IPS-18a (cell line): ENCODE results near the gene CARD11.

Source experiments
- H3K27ac ChIP-seq: one replicate; pipeline ENCODE4 v1.5.1; 2013; ENCODE audit warnings: low read length
- H3K27me3 ChIP-seq: one replicate; pipeline ENCODE4 v1.6.1; 2013; ENCODE audit warnings: mild to moderate bottlenecking, low read length; ENCODE audit not compliant: control insufficient read depth, insufficient read depth
- H3K36me3 ChIP-seq: one replicate; pipeline ENCODE4 v1.6.1; 2013; ENCODE audit warnings: low read depth, low read length; ENCODE audit not compliant: control insufficient read depth
- H3K4me1 ChIP-seq: one replicate; pipeline ENCODE4 v1.6.1; 2013; ENCODE audit warnings: low read depth, low read length; ENCODE audit not compliant: control insufficient read depth
- H3K4me3 ChIP-seq: one replicate; pipeline ENCODE4 v1.5.1; 2013; ENCODE audit warnings: low read length
- H3K9ac ChIP-seq: one replicate; pipeline ENCODE4 v1.6.1; 2013; ENCODE audit warnings: mild to moderate bottlenecking, low read length, moderate library complexity
- H3K9me3 ChIP-seq: one replicate; pipeline ENCODE4 v1.6.1; 2013; ENCODE audit warnings: low read depth, low read length; ENCODE audit not compliant: control insufficient read depth

Gene CARD11

DNA sequence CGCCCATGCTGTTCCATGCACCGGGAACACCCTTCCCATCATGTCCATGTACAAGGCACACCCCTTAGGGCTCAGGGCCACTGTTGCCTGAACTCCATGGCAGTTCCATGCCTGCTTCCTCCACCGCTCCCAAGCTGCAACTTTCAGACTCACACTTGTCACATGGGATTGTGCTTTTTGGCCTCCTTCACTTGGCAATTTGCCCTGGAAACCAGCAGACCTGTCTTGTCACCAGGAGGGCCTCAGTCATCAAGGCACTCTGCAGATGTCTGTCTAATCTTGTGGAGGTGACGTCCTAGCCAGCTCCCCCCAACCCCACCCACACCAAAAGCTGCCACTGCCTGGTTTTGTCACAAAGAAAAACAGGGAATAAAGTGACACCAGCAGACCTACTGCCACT is 47.5 kb downstream of the CARD11 start:
- Histone ChIP-seq H3K9ac (no peak overlapping the region), H3K4me3 (no peak overlapping the region), H3K27ac (no peak overlapping the region), H3K4me1 (no peaks in the 10 kb centered on the region), H3K36me3 (no peaks in the 10 kb centered on the region), H3K9me3 (peaks cover 6% of the 10 kb centered on the region), H3K27me3 (no peaks in the 10 kb centered on the region)

DNA sequence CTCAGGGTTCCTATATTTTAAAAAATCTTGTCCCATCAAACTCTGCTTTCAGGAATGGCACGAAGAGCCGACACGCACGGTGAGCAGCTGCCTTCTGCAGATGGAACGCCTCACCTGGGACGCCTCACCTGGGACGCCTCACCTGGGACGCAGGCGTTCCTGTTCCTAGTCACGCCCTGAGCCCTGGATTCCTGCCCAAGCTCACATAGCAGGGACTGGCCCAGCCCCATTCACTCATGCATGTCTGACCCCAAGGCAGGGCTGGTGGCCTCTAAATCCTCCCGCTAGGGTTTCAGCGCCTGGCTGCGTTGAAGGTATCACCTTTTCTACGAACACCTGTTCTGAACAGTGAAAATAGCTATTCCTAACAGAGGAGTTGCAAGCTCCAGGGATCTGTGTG is 49.8 kb downstream of the CARD11 start:
- Histone ChIP-seq H3K4me1 (no peaks in the 10 kb centered on the region), H3K27me3 (no peaks in the 10 kb centered on the region), H3K36me3 (no peaks in the 10 kb centered on the region), H3K9me3 (peaks cover 6% of the 10 kb centered on the region), H3K4me3 (no peak overlapping the region), H3K27ac (no peak overlapping the region), H3K9ac (no peak overlapping the region)

GRCh38 chr7:2993396-2993795 is 50.3 kb downstream of the CARD11 start:
- no peak overlapping the region for H3K27ac ChIP-seq
- no peak overlapping the region for H3K9ac ChIP-seq

GRCh38 chr7:2990949-2991470 is 52.7 kb downstream of the CARD11 start:
- Histone ChIP-seq H3K4me1 (no peaks in the 10 kb centered on the region), H3K27ac (no peak overlapping the region), H3K36me3 (no peaks in the 10 kb centered on the region), H3K9ac (no peak overlapping the region), H3K4me3 (no peak overlapping the region), H3K9me3 (peaks cover 6% of the 10 kb centered on the region), H3K27me3 (no peaks in the 10 kb centered on the region)

More at GRCh38 chr7:2993396-2993795, 50.3 kb downstream of the CARD11 start:
- no peaks in the 10 kb centered on the region for H3K4me1 ChIP-seq
- no peak overlapping the region for H3K4me3 ChIP-seq
- H3K36me3 ChIP-seq: no peaks in the 10 kb centered on the region
- H3K27me3 ChIP-seq: no peaks in the 10 kb centered on the region
- H3K9me3 ChIP-seq: peaks cover 6% of the 10 kb centered on the region

DNA sequence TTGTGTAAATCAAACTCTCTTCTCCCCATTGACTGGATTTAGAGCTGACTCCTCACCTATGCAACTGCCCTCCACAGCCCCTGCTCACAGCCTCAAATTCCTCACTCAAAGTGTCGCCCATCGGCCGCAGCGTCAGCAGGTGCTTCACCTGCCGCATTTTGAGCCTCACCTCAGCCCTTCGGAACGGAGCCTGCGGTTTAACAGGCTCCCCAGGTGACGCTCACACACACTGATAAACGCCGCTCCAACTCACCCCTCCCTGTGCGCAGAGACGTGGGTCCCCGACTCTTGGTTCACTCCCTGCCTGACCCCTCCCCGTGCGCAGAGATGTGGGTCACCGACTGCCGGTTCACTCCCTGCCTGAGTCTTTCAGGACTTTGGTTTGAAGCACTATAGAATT is 57.1 kb downstream of the CARD11 start:
- Histone ChIP-seq H3K9me3 (no peaks in the 10 kb centered on the region), H3K4me1 (no peaks in the 10 kb centered on the region), H3K36me3 (no peaks in the 10 kb centered on the region), H3K27me3 (no peaks in the 10 kb centered on the region), H3K4me3 (no peak overlapping the region), H3K9ac (no peak overlapping the region), H3K27ac (no peak overlapping the region)

DNA sequence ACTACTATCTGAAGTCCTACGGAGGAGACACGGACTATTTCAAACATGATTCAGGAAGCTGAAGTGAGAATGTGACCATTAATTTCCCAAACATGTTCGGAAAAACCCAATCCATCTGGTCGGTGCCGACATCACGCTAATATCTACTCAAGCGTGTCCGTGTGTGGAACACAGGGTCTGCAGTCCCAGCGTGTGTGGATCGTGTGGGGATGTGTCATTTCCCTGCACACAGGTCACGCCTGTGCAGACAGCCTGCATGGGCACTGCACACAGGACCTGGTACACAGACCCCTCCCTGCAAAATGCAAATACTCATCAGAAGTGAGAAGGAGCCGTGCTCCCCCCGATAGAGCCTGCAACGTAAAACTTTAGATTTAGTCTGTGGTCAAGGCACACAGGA is 57.8 kb downstream of the CARD11 start:
- no peaks in the 10 kb centered on the region for H3K27me3 ChIP-seq
- H3K36me3 ChIP-seq: no peaks in the 10 kb centered on the region
- no peak overlapping the region for H3K9ac ChIP-seq

DNA sequence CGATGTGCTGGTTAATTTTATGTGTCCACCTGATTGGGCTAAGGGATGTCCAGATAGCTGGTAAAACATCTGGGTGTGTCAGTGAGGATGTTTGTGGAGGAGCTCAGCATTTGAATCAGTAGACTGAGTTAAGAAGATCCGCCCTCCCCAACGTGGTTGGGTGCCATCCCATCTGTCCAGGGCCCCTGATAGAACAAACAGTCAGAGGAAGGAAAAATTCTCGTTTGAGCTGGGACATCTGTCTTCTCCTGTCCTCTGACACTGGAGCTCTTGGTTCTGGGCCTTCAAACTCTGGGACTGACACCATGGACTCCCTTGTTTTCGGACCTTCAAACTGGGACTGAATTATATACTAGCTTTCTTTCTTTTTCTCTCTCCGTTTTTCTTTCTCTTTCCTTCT is 59.6 kb downstream of the CARD11 start:
- no peak overlapping the region for H3K4me3 ChIP-seq
- H3K36me3 ChIP-seq: no peaks in the 10 kb centered on the region
- H3K27me3 ChIP-seq: no peaks in the 10 kb centered on the region
- no peak overlapping the region for H3K27ac ChIP-seq
- no peaks in the 10 kb centered on the region for H3K9me3 ChIP-seq
- H3K4me1 ChIP-seq: peaks cover 8% of the 10 kb centered on the region
- no peak overlapping the region for H3K9ac ChIP-seq

More for the DNA sequence above, 57.8 kb downstream of the CARD11 start:
- Histone ChIP-seq H3K9me3 (no peaks in the 10 kb centered on the region), H3K27ac (no peak overlapping the region), H3K4me1 (no peaks in the 10 kb centered on the region), H3K4me3 (no peak overlapping the region)

DNA sequence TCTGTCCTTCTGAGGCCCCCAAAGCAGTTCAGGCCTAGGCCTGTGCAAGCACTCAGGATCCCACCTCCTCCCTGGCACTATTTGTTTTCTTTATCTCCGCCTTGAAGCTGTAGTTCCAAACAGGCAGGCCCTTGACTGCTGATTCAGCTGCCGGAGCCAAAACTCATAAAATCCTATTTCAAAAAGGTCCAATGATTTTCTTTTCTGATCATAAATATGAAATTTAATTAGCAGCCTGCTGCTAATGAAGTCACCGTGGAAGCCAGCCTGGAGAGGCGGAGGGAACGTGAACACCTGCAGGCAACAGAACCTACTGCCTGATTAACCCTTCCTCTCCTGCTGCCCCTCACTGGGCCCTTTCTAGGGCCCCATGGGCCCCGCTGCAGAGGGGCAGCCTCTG is 60.1 kb downstream of the CARD11 start:
- no peak overlapping the region for H3K4me3 ChIP-seq
- peaks cover 13% of the 10 kb centered on the region for H3K4me1 ChIP-seq
- no peak overlapping the region for H3K9ac ChIP-seq
- no peak overlapping the region for H3K27ac ChIP-seq
- no peaks in the 10 kb centered on the region for H3K9me3 ChIP-seq
- H3K27me3 ChIP-seq: no peaks in the 10 kb centered on the region
- no peaks in the 10 kb centered on the region for H3K36me3 ChIP-seq

DNA sequence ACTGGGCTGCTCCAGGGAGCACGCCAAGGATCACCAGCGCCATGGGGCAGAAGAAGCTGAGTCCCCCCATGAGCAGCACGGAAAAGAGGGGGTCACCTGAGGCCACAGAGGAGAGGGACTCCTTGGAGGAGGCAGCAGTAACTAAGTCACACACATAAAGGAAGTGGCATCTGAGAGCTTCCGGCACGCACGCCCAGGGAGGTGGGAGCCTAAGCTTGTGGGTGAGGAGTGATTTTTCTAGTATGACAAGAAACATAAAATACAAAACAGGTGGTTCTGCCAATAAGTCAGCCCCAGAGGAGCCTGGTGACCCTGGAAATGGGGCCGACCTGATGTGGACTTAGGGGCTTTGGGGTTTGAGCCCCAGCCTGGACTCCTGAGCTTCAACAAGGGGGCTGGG is 60.8 kb downstream of the CARD11 start:
- H3K36me3 ChIP-seq: no peaks in the 10 kb centered on the region
- no peak overlapping the region for H3K4me3 ChIP-seq
- H3K27me3 ChIP-seq: no peaks in the 10 kb centered on the region
- no peak overlapping the region for H3K9ac ChIP-seq
- H3K9me3 ChIP-seq: no peaks in the 10 kb centered on the region
- H3K4me1 ChIP-seq: peaks cover 17% of the 10 kb centered on the region
- no peak overlapping the region for H3K27ac ChIP-seq

DNA sequence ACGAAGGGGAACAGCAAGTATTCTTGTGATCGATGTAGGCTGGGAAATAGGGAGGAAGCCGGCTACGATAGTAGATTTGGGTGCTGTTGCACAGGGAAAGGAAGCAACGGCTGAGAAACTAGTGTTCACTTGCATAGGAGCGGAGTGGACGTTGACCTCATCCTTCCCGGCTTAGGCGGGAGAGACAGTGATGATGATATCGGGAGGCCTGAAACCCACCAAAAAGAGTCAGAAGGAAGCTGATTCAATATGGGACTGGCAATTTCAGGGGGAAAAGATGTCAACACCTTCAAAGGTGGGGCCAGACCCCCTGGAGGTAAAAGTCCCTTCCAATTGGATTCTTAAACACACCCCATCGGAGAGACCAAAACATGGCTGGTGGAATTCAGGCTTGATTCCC is 61.3 kb downstream of the CARD11 start:
- no peaks in the 10 kb centered on the region for H3K27me3 ChIP-seq
- H3K9me3 ChIP-seq: no peaks in the 10 kb centered on the region
- H3K9ac ChIP-seq: no peak overlapping the region
- H3K36me3 ChIP-seq: no peaks in the 10 kb centered on the region
- H3K27ac ChIP-seq: no peak overlapping the region
- H3K4me3 ChIP-seq: no peak overlapping the region
- H3K4me1 ChIP-seq: peaks cover 17% of the 10 kb centered on the region

- H3K9ac ChIP-seq: no peak overlapping the region
- no peaks in the 10 kb centered on the region for H3K36me3 ChIP-seq
- H3K27me3 ChIP-seq: no peaks in the 10 kb centered on the region
- H3K4me1 ChIP-seq: peaks cover 17% of the 10 kb centered on the region
- H3K27ac ChIP-seq: no peak overlapping the region
- H3K9me3 ChIP-seq: no peaks in the 10 kb centered on the region
- no peak overlapping the region for H3K4me3 ChIP-seq
These were observed 62.6 kb downstream of the CARD11 start for GRCh38 chr7:2981103-2981480.

GRCh38 chr7:2980401-2981102 is 63.1 kb downstream of the CARD11 start:
- H3K9ac ChIP-seq: no peak overlapping the region
- H3K36me3 ChIP-seq: no peaks in the 10 kb centered on the region
- no peaks in the 10 kb centered on the region for H3K9me3 ChIP-seq
- no peak overlapping the region for H3K27ac ChIP-seq
- no peaks in the 10 kb centered on the region for H3K27me3 ChIP-seq
- H3K4me1 ChIP-seq: peaks cover 17% of the 10 kb centered on the region
- H3K4me3 ChIP-seq: no peak overlapping the region
